ENCODE measurements around the gene COL23A1. TPM values are rescaled to one million over a fixed set of nuclear protein-coding genes. Genes with fewer than 3 reads are reported as not detected.

The COL23A1 gene
- total RNA-seq, 1 donor from 2014 or later = not detected

- H3K27ac Mint-ChIP-seq = no peak overlapping the region
- no peak overlapping the region for H3K4me3 Mint-ChIP-seq (ENCODE audit: low read depth)
- intact Hi-C loops (cut with micrococcal nuclease) = no loop called here
- H3K9me3 Mint-ChIP-seq = no peaks in the 10 kb centered on the region
- no peaks in the 10 kb centered on the region for H3K36me3 Mint-ChIP-seq (ENCODE audit: low read depth)
- no peaks in the 10 kb centered on the region for H3K27me3 Mint-ChIP-seq (ENCODE audit: low read depth)
- no peaks in the 10 kb centered on the region for H3K4me1 Mint-ChIP-seq (ENCODE audit: low read depth)
- DNase-seq (ENCODE audit: low spot score) = no peak
Measured at GRCh38 chr5:178431063-178431781, 159.0 kb downstream of the COL23A1 start.

- no peak for DNase-seq (ENCODE audit: low spot score)
- Mint-ChIP-seq H3K27ac (no peak overlapping the region), H3K4me1 (ENCODE audit: low read depth) (no peaks in the 10 kb centered on the region), H3K9me3 (no peaks in the 10 kb centered on the region), H3K36me3 (ENCODE audit: low read depth) (no peaks in the 10 kb centered on the region), H3K27me3 (ENCODE audit: low read depth) (no peaks in the 10 kb centered on the region), H3K4me3 (ENCODE audit: low read depth) (no peak overlapping the region)
- intact Hi-C loops (cut with micrococcal nuclease) = no loop called here
Measured at GRCh38 chr5:178430186-178431062, 159.8 kb downstream of the COL23A1 start.

- intact Hi-C loops (cut with micrococcal nuclease) = no loop called here
- Mint-ChIP-seq H3K27ac (no peak overlapping the region), H3K36me3 (ENCODE audit: low read depth) (no peaks in the 10 kb centered on the region), H3K9me3 (no peaks in the 10 kb centered on the region), H3K27me3 (ENCODE audit: low read depth) (no peaks in the 10 kb centered on the region), H3K4me3 (ENCODE audit: low read depth) (no peak overlapping the region), H3K4me1 (ENCODE audit: low read depth) (no peaks in the 10 kb centered on the region)
- no peak for DNase-seq (ENCODE audit: low spot score)
Measured at GRCh38 chr5:178429491-178430185, 160.6 kb downstream of the COL23A1 start.

GRCh38 chr5:178429156-178429468 is 161.1 kb downstream of the COL23A1 start:
- no peaks in the 10 kb centered on the region for H3K9me3 Mint-ChIP-seq
- intact Hi-C loops (cut with micrococcal nuclease) = no loop called here
- DNase-seq (ENCODE audit: low spot score) = no peak
- no peaks in the 10 kb centered on the region for H3K36me3 Mint-ChIP-seq (ENCODE audit: low read depth)
- H3K27ac Mint-ChIP-seq = no peak overlapping the region
- H3K4me3 Mint-ChIP-seq (ENCODE audit: low read depth) = no peak overlapping the region
- H3K4me1 Mint-ChIP-seq (ENCODE audit: low read depth) = no peaks in the 10 kb centered on the region
- no peaks in the 10 kb centered on the region for H3K27me3 Mint-ChIP-seq (ENCODE audit: low read depth)

- no peak overlapping the region for H3K4me3 Mint-ChIP-seq (ENCODE audit: low read depth)
- intact Hi-C loops (cut with micrococcal nuclease) = no loop called here
- no peaks in the 10 kb centered on the region for H3K4me1 Mint-ChIP-seq (ENCODE audit: low read depth)
- H3K27ac Mint-ChIP-seq = no peak overlapping the region
- no peaks in the 10 kb centered on the region for H3K9me3 Mint-ChIP-seq
- no peak for DNase-seq (ENCODE audit: low spot score)
- no peaks in the 10 kb centered on the region for H3K27me3 Mint-ChIP-seq (ENCODE audit: low read depth)
- no peaks in the 10 kb centered on the region for H3K36me3 Mint-ChIP-seq (ENCODE audit: low read depth)
Measured at GRCh38 chr5:178428341-178429155, 161.6 kb downstream of the COL23A1 start.

- Mint-ChIP-seq H3K27ac (no peak overlapping the region), H3K4me1 (ENCODE audit: low read depth) (no peaks in the 10 kb centered on the region), H3K4me3 (ENCODE audit: low read depth) (no peak overlapping the region), H3K9me3 (no peaks in the 10 kb centered on the region), H3K36me3 (ENCODE audit: low read depth) (no peaks in the 10 kb centered on the region), H3K27me3 (ENCODE audit: low read depth) (no peaks in the 10 kb centered on the region)
- intact Hi-C loops (cut with micrococcal nuclease) = no loop called here
- no peak for DNase-seq (ENCODE audit: low spot score)
Measured at GRCh38 chr5:178427576-178428197, 162.5 kb downstream of the COL23A1 start.

- no peaks in the 10 kb centered on the region for H3K4me1 Mint-ChIP-seq (ENCODE audit: low read depth)
- no peaks in the 10 kb centered on the region for H3K27me3 Mint-ChIP-seq (ENCODE audit: low read depth)
- H3K27ac Mint-ChIP-seq = no peak overlapping the region
- H3K4me3 Mint-ChIP-seq (ENCODE audit: low read depth) = no peak overlapping the region
- intact Hi-C loops (cut with micrococcal nuclease) = no loop called here
- H3K36me3 Mint-ChIP-seq (ENCODE audit: low read depth) = no peaks in the 10 kb centered on the region
- H3K9me3 Mint-ChIP-seq = no peaks in the 10 kb centered on the region
- DNase-seq (ENCODE audit: low spot score) = no peak
Measured at GRCh38 chr5:178426326-178427130, 163.7 kb downstream of the COL23A1 start.

- Mint-ChIP-seq H3K27ac (no peak overlapping the region), H3K27me3 (ENCODE audit: low read depth) (no peaks in the 10 kb centered on the region), H3K4me1 (ENCODE audit: low read depth) (no peaks in the 10 kb centered on the region), H3K4me3 (ENCODE audit: low read depth) (no peak overlapping the region), H3K36me3 (ENCODE audit: low read depth) (no peaks in the 10 kb centered on the region), H3K9me3 (no peaks in the 10 kb centered on the region)
- no peak for DNase-seq (ENCODE audit: low spot score)
- intact Hi-C loops (cut with micrococcal nuclease) = no loop called here
Measured at GRCh38 chr5:178425621-178426068, 164.5 kb downstream of the COL23A1 start.

- Mint-ChIP-seq H3K36me3 (ENCODE audit: low read depth) (no peaks in the 10 kb centered on the region), H3K4me3 (ENCODE audit: low read depth) (no peak overlapping the region), H3K4me1 (ENCODE audit: low read depth) (no peaks in the 10 kb centered on the region), H3K9me3 (no peaks in the 10 kb centered on the region), H3K27me3 (ENCODE audit: low read depth) (no peaks in the 10 kb centered on the region), H3K27ac (no peak overlapping the region)
- DNase-seq (ENCODE audit: low spot score) = no peak
- intact Hi-C loops (cut with micrococcal nuclease) = no loop called here
Measured at GRCh38 chr5:178424810-178425177, 165.4 kb downstream of the COL23A1 start.

GRCh38 chr5:178423901-178424809 is 166.0 kb downstream of the COL23A1 start:
- H3K36me3 Mint-ChIP-seq (ENCODE audit: low read depth) = no peaks in the 10 kb centered on the region
- no peaks in the 10 kb centered on the region for H3K27me3 Mint-ChIP-seq (ENCODE audit: low read depth)
- H3K4me1 Mint-ChIP-seq (ENCODE audit: low read depth) = no peaks in the 10 kb centered on the region
- H3K4me3 Mint-ChIP-seq (ENCODE audit: low read depth) = no peak overlapping the region
- DNase-seq (ENCODE audit: low spot score) = no peak
- intact Hi-C loops (cut with micrococcal nuclease) = no loop called here
- no peaks in the 10 kb centered on the region for H3K9me3 Mint-ChIP-seq
- H3K27ac Mint-ChIP-seq = no peak overlapping the region

- intact Hi-C loops (cut with micrococcal nuclease) = no loop called here
- Mint-ChIP-seq H3K27me3 (ENCODE audit: low read depth) (no peaks in the 10 kb centered on the region), H3K36me3 (ENCODE audit: low read depth) (no peaks in the 10 kb centered on the region), H3K4me3 (ENCODE audit: low read depth) (no peak overlapping the region), H3K4me1 (ENCODE audit: low read depth) (no peaks in the 10 kb centered on the region), H3K9me3 (no peaks in the 10 kb centered on the region), H3K27ac (no peak overlapping the region)
- no peak for DNase-seq (ENCODE audit: low spot score)
Measured at GRCh38 chr5:178423431-178423830, 166.8 kb downstream of the COL23A1 start.
